Thyroid gland (tissue), 4 donors: ENCODE measurements around the gene SLC35D3. TPM values are rescaled to one million over a fixed set of nuclear protein-coding genes. Genes with fewer than 3 reads are reported as not detected.

Experiments used
- DNase-seq, 2 donors: peaks; one replicate each; pipeline ENCODE4 v3.0.0-alpha.2; 2019
- H3K27ac ChIP-seq, 3 donors: fragments of 200-600 bp; sonication (generic); 1 replicate in 2 of 3; 2 replicates in 1 of 3; pipeline ENCODE4 v1.5.1; 2016 to 2019; ENCODE audit warnings: mild to moderate bottlenecking in 1 of 3, moderate library complexity in 1 of 3
- H3K27me3 ChIP-seq: fragments of 200-600 bp; sonication (generic); one replicate; pipeline ENCODE4 v1.5.1; 2019
- H3K36me3 ChIP-seq, 2 donors: fragments of 200-600 bp; sonication (generic); one replicate each; pipeline ENCODE4 v1.5.1; 2016 to 2019
- H3K4me1 ChIP-seq, 2 donors: fragments of 200-600 bp; sonication (generic); one replicate each; pipeline ENCODE4 v1.5.1; 2017 to 2019
- H3K4me3 ChIP-seq, 3 donors: fragments of 200-600 bp; sonication (generic); replicated peaks in 1 of 3; 1 replicate in 2 of 3; 2 replicates in 1 of 3; pipeline ENCODE4 v1.5.1; 2016; ENCODE audit warnings: mild to moderate bottlenecking in 1 of 3
- H3K9me3 ChIP-seq: fragments of 200-600 bp; sonication (generic); one replicate; pipeline ENCODE4 v1.5.1; 2017
- CTCF ChIP-seq, 6 experiments: fragments of 200-600 bp in 3 of 6; fragments of 450-650 bp in 3 of 6; sonication (generic) in 3 of 6; IDR thresholded peaks; one replicate each; pipeline ENCODE4 v1.5.1; 2016 to 2019; ENCODE audit warnings: antibody characterized with exemption in 6 of 6, mild to moderate bottlenecking in 2 of 6, inconsistent platforms in 1 of 6, moderate library complexity in 1 of 6
- POLR2A ChIP-seq, 2 donors: fragments of 450-650 bp; IDR thresholded peaks; one replicate each; pipeline ENCODE4 v1.6.1; 2017; ENCODE audit warnings: antibody characterized with exemption in 2 of 2, mild to moderate bottlenecking in 2 of 2, moderate library complexity in 1 of 2
- WGBS, 2 donors: methylation state at CpG; one replicate each; pipeline ENCODE4 v1.1.5; 2017; 5-methylcytosine and 5-hydroxymethylcytosine counted together
- intact Hi-C: fragments of 100-400 bp; cut with DNase I; formaldehyde crosslinking; loops from one replicate; pipeline ENCODE4 v1.15.1; 2023
- total RNA-seq, 4 donors: library from RNA; depleted of rRNA; stranded (reverse); fragments of >200 nt; gene quantifications; one replicate each; pipeline ENCODE4 v1.2.3, GENCODE V29; 2016

The SLC35D3 gene
- total RNA-seq, 4 donors from 2014 or later: not detected

GRCh38 chr6:136950436-136951126 is 28.5 kb downstream of the SLC35D3 start:
- intact Hi-C loops: no loop called here
- no peak overlapping the region for H3K4me3 ChIP-seq
- no peak overlapping the region for H3K27ac ChIP-seq
- H3K4me1 ChIP-seq: no peaks in the 10 kb centered on the region
- H3K36me3 ChIP-seq: no peaks in the 10 kb centered on the region
- no peaks in the 10 kb centered on the region for H3K27me3 ChIP-seq
- no peaks in the 10 kb centered on the region for H3K9me3 ChIP-seq
- DNase-seq: no peak
- WGBS, 2 donors: 79 to 80% methylated on average over 4 of the region's 4 CpGs
- TF ChIP-seq CTCF (IDR thresholded peaks at IDR 0.05) (no peak), POLR2A (IDR thresholded peaks at IDR 0.05) (no peak)

- Histone ChIP-seq H3K4me1 (no peaks in the 10 kb centered on the region), H3K27ac (no peak overlapping the region), H3K36me3 (no peaks in the 10 kb centered on the region), H3K27me3 (no peaks in the 10 kb centered on the region), H3K4me3 (no peak overlapping the region), H3K9me3 (no peaks in the 10 kb centered on the region)
- TF ChIP-seq POLR2A (IDR thresholded peaks at IDR 0.05) (no peak), CTCF (IDR thresholded peaks at IDR 0.05) (no peak)
- DNase-seq: no peak
- 55 to 65% methylated on average over 7 of the region's 7 CpGs for WGBS, 2 donors
- intact Hi-C loops: no loop called here
Measured at GRCh38 chr6:136952714-136953260, 30.7 kb downstream of the SLC35D3 start.

- DNase-seq: no peak
- Histone ChIP-seq H3K9me3 (no peaks in the 10 kb centered on the region), H3K27ac (no peak overlapping the region), H3K27me3 (no peaks in the 10 kb centered on the region), H3K4me3 (no peak overlapping the region), H3K36me3 (no peaks in the 10 kb centered on the region), H3K4me1 (peaks cover 0 to 7% of the 10 kb centered on the region in 2 donors)
- 92 to 93% methylated on average over 3 of the region's 3 CpGs for WGBS, 2 donors
- no peak for TF ChIP-seq POLR2A (IDR thresholded peaks at IDR 0.05)
- intact Hi-C loops: no loop called here
Measured at GRCh38 chr6:136955123-136955522, 33.0 kb downstream of the SLC35D3 start.

GRCh38 chr6:136956590-136957544 is 34.8 kb downstream of the SLC35D3 start:
- Histone ChIP-seq H3K36me3 (no peaks in the 10 kb centered on the region), H3K27ac (no peak overlapping the region), H3K4me3 (no peak overlapping the region), H3K27me3 (no peaks in the 10 kb centered on the region), H3K4me1 (peaks cover 0 to 7% of the 10 kb centered on the region in 2 donors), H3K9me3 (no peaks in the 10 kb centered on the region)
- TF ChIP-seq POLR2A (IDR thresholded peaks at IDR 0.05): no peak
- TF ChIP-seq CTCF (IDR thresholded peaks at IDR 0.05): no peak
- 62 to 63% methylated on average over 14 of the region's 14 CpGs for WGBS, 2 donors
- no peak for DNase-seq
- intact Hi-C loops: no loop called here

GRCh38 chr6:136958168-136958567 is 36.1 kb downstream of the SLC35D3 start:
- H3K27me3 ChIP-seq: no peaks in the 10 kb centered on the region
- H3K36me3 ChIP-seq: no peaks in the 10 kb centered on the region
- H3K27ac ChIP-seq: no peak overlapping the region
- 94 to 96% methylated on average over 5 of the region's 5 CpGs for WGBS, 2 donors
- peaks cover 0 to 7% of the 10 kb centered on the region in 2 donors for H3K4me1 ChIP-seq
- intact Hi-C loops: no loop called here
- no peak for TF ChIP-seq POLR2A (IDR thresholded peaks at IDR 0.05)
- no peak for TF ChIP-seq CTCF (IDR thresholded peaks at IDR 0.05)
- H3K9me3 ChIP-seq: no peaks in the 10 kb centered on the region
- DNase-seq: no peak
- H3K4me3 ChIP-seq: no peak overlapping the region
